ENCODE measurements around the gene PORCN. TPM values are rescaled to one million over a fixed set of nuclear protein-coding genes. Genes with fewer than 3 reads are reported as not detected.

Gene PORCN
- total and polyA plus RNA-seq, 9 of the 15 experiments (the other 6 are each of a cell fraction or from before 2014, with no cell fraction given): 0.34 to 5.1 (median 2.8) TPM

DNA sequence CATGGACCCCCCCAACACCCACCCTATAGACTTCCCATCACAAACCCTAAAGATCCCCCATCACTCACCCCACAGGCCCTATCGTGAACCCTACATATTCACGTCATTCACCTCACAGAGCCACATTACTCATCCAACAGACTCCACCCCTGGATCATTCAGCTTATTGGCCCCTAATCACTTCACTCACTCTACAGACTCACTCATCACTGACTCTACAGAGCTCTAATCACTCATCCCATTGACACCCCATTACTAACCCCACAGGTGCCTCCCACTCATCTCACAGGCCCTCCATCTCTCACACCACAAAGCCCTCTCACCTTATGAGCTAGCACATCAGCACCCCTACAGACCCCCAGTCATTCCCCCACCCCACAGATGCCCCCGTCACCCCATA is 24.4 kb downstream of the PORCN start:
- in situ Hi-C loops (cut with MboI) (no loop called here), intact Hi-C loops (cut with micrococcal nuclease) (no loop called here)
- 88% methylated on average over 2 of the region's 3 CpGs for WGBS (ENCODE audit: insufficient coverage, low coverage, missing lambda C conversion rate)
- H3K27me3 ChIP-seq (ENCODE audit: control insufficient read depth in 2 of 2, insufficient read depth in 2 of 2, low read length in 2 of 2): no peaks in the 10 kb centered on the region
- H3K79me2 ChIP-seq (ENCODE audit: control insufficient read depth, insufficient read depth, low read length): no peaks in the 10 kb centered on the region
- H3K36me3 ChIP-seq (ENCODE audit: control insufficient read depth, insufficient read depth, low read length): peaks cover 13% of the 10 kb centered on the region; the same call in 2 of the 3 replicates
- H3K27ac ChIP-seq (ENCODE audit: extremely low read depth, low read depth, low read length): no peak overlapping the region
- ChIA-PET POLR2A (no interaction called here), CTCF (ENCODE audit: low intra/inter-chr PET ratio) (no interaction called here)
- FAIRE-seq: no peak
- no peak overlapping the region for H2AFZ ChIP-seq (ENCODE audit: low read depth, low read length)
- no peak overlapping the region for H3K4me2 ChIP-seq (ENCODE audit: insufficient read depth, low read length)
- H3K9me3 ChIP-seq (replicated peaks; ENCODE audit: control insufficient read depth, insufficient read depth, low read depth, low read length): no peaks in the 10 kb centered on the region
- no peak overlapping the region for H3K9ac ChIP-seq (ENCODE audit: insufficient read depth in 1 of 2, low read depth in 2 of 2, low read length in 2 of 2)
- BruUV-seq (replicated peaks): no TSS peak
- DNase-seq (ENCODE audit: extremely low read depth in 1 of 4, low spot score in 3 of 4): peak in 1 of 4 experiments; percentile 2
- peaks cover 2 to 17% of the 10 kb centered on the region in 2 experiments; a peak in 4 of 5 replicates for H3K4me1 ChIP-seq (replicated peaks in 1 of 2; ENCODE audit: control insufficient read depth in 2 of 2, insufficient read depth in 2 of 2, low read length in 2 of 2)
- no peak for ATAC-seq
- no peak overlapping the region for H3K4me3 ChIP-seq
- TF ChIP-seq PCBP2 (IDR thresholded peaks at IDR 0.05; ENCODE audit: low read depth, low read length, poor library complexity, severe bottlenecking) (no peak), TARDBP (IDR thresholded peaks at IDR 0.05) (no peak), ZNF764 (CRISPR knock-in tag; IDR thresholded peaks at IDR 0.05; ENCODE audit: low read depth) (no peak), HNRNPL (IDR thresholded peaks at IDR 0.05; ENCODE audit: low read depth, low read length) (no peak), SUPT5H (IDR thresholded peaks at IDR 0.05) (no peak), RUNX1 (IDR thresholded peaks at IDR 0.05; ENCODE audit: low read depth) (no peak), XRCC4 (IDR thresholded peaks at IDR 0.05; ENCODE audit: extremely low read depth, insufficient read depth, insufficient read length) (no peak), ZKSCAN3 (CRISPR knock-in tag; IDR thresholded peaks at IDR 0.05) (no peak), CREB1 (IDR thresholded peaks at IDR 0.05) (no peak), CREB1 (CRISPR knock-in tag; IDR thresholded peaks at IDR 0.05) (no peak), CAMTA2 (CRISPR knock-in tag; conservative IDR thresholded peaks at IDR 0.05) (no peak), ZNF212 (CRISPR knock-in tag; IDR thresholded peaks at IDR 0.05) (no peak)
- TF ChIP-seq, protein P1, sequence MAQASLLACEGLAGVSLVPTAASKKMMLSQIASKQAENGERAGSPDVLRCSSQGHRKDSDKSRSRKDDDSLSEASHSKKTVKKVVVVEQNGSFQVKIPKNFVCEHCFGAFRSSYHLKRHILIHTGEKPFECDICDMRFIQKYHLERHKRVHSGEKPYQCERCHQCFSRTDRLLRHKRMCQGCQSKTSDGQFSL (CRISPR knock-in tag; IDR thresholded peaks at IDR 0.05): no peak
- TF ChIP-seq, protein P1 (tag; IDR thresholded peaks at IDR 0.05): no peak
- TF ChIP-seq, protein P2, sequence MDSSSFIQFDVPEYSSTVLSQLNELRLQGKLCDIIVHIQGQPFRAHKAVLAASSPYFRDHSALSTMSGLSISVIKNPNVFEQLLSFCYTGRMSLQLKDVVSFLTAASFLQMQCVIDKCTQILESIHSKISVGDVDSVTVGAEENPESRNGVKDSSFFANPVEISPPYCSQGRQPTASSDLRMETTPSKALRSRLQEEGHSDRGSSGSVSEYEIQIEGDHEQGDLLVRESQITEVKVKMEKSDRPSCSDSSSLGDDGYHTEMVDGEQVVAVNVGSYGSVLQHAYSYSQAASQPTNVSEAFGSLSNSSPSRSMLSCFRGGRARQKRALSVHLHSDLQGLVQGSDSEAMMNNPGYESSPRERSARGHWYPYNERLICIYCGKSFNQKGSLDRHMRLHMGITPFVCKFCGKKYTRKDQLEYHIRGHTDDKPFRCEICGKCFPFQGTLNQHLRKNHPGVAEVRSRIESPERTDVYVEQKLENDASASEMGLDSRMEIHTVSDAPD (CRISPR knock-in tag; IDR thresholded peaks at IDR 0.05): no peak
- TF ChIP-seq, protein P3, sequence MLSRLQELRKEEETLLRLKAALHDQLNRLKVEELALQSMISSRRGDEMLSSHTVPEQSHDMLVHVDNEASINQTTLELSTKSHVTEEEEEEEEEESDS (CRISPR knock-in tag; IDR thresholded peaks at IDR 0.05): no peak
- TF ChIP-seq, protein P4, sequence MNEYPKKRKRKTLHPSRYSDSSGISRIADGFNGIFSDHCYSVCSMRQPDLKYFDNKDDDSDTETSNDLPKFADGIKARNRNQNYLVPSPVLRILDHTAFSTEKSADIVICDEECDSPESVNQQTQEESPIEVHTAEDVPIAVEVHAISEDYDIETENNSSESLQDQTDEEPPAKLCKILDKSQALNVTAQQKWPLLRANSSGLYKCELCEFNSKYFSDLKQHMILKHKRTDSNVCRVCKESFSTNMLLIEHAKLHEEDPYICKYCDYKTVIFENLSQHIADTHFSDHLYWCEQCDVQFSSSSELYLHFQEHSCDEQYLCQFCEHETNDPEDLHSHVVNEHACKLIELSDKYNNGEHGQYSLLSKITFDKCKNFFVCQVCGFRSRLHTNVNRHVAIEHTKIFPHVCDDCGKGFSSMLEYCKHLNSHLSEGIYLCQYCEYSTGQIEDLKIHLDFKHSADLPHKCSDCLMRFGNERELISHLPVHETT (CRISPR knock-in tag; conservative IDR thresholded peaks at IDR 0.05 in 1 of 2, IDR thresholded peaks at IDR 0.05 in 1 of 2): no peak
- no peaks in the 10 kb centered on the region for H4K20me1 ChIP-seq (replicated peaks; ENCODE audit: control insufficient read depth, insufficient read depth, low read length)
- H3K9me1 ChIP-seq (ENCODE audit: control insufficient read depth, insufficient read depth, low read length): no peaks in the 10 kb centered on the region
